VCaP (cell line): ENCODE results near the gene CDH4.

Experiments
- H3K27ac ChIP-seq: fragments of 450-650 bp; 2 replicates; pipeline ENCODE4 v1.5.1; 2017
- TF ChIP-seq, protein P1 (sequence below): fragments of 450-650 bp; conservative IDR thresholded peaks from 2 replicates; pipeline ENCODE4 v1.5.1; 2017; ENCODE audit warnings: mild to moderate bottlenecking, moderate library complexity

Gene CDH4

GRCh38 chr20:61251529-61252393, at the start of gene CDH4:
CDH4 (plus strand) TSS chr20:61252261.
- H3K27ac ChIP-seq = peak within 1 kb of the TSS; percentile 57; the same call in 1 of the 2 replicates
- TF ChIP-seq, protein P1, sequence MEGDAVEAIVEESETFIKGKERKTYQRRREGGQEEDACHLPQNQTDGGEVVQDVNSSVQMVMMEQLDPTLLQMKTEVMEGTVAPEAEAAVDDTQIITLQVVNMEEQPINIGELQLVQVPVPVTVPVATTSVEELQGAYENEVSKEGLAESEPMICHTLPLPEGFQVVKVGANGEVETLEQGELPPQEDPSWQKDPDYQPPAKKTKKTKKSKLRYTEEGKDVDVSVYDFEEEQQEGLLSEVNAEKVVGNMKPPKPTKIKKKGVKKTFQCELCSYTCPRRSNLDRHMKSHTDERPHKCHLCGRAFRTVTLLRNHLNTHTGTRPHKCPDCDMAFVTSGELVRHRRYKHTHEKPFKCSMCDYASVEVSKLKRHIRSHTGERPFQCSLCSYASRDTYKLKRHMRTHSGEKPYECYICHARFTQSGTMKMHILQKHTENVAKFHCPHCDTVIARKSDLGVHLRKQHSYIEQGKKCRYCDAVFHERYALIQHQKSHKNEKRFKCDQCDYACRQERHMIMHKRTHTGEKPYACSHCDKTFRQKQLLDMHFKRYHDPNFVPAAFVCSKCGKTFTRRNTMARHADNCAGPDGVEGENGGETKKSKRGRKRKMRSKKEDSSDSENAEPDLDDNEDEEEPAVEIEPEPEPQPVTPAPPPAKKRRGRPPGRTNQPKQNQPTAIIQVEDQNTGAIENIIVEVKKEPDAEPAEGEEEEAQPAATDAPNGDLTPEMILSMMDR = no peak

GRCh38 chr20:61203320-61203719, 48.7 kb upstream of the CDH4 start:
- H3K27ac ChIP-seq = no peak overlapping the region
- TF ChIP-seq, protein P1 = no peak

DNA sequence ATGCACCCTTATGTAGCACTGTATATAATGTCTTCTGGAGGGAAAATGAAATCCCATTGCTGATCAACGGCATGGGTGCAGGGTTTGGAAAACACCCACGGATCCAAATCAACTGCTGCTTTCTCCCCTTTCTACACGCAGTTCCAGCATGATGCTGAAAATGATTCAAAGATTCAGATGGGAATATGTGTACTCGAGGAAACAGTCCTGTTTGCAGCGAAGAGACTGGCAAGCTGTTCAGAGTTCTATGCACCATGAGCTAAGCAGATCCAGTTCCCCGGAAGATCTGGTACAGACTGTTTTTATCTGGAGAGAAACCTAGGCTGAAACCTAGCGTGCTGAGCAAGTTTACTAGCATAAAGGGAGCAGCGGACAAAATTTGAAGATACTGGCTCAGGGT, 47.9 kb upstream of the CDH4 start:
- TF ChIP-seq, protein P1 = no peak
- H3K27ac ChIP-seq = no peak overlapping the region

DNA sequence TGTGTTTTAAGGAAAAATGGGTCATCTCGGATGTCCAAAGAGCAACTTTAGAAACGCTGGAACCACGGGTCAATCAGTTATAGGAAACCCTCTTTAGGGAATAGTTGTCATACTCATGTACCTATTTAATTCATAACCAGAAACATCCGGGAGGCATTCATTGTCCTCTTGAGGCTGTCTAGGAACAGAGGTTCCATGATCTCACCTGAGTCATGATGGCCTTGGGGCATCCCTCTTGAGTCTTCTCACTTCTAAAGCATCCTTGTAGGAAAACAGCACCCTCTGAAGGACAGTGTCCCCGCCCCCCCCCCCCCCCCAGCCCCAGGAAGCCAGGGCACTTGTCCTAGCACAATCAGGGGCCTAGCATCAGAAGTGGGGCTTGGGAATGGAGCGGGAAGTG, 46.3 kb upstream of the CDH4 start:
- TF ChIP-seq, protein P1 = no peak
- no peak overlapping the region for H3K27ac ChIP-seq

DNA sequence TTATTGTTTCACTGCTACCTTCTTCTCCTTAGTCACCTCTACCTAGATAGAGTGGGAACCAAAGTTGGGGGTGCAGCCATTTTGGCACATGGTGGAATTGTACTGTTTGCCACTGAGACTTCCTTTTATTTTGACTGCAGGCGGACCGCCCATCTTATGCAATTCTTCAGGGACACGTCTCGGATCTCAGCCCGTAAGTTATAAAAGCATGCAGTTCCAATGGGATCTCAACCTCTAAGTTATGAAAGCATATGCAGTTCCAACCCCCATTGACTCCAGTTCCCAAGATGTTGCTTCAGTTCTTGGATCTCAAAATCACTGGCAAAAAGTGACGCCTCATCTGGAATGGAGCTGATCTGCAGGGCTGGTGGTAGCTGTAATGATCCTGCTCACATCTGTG, 41.2 kb upstream of the CDH4 start:
- TF ChIP-seq, protein P1 = no peak
- no peak overlapping the region for H3K27ac ChIP-seq

DNA sequence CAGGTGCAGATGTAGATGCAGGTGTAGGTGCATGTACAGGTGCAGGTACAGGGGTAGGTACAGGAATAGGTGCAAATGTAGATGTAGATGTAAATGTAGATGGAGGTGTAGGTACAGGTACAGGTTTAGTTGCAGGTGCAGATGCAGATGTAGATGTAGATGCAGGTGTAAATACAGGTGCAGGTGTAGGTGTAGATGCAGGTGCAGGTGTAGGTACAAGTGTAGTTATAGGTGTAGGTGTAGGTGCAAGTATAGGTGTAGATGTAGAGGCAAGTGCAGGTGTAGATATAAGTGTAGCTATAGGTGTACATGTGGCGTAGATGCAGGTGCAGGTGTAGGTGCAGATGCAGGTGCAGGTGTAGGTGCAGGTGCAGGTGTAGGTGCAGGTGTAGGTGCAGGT, 34.2 kb upstream of the CDH4 start:
- H3K27ac ChIP-seq = no peak overlapping the region
- TF ChIP-seq, protein P1 = no peak

DNA sequence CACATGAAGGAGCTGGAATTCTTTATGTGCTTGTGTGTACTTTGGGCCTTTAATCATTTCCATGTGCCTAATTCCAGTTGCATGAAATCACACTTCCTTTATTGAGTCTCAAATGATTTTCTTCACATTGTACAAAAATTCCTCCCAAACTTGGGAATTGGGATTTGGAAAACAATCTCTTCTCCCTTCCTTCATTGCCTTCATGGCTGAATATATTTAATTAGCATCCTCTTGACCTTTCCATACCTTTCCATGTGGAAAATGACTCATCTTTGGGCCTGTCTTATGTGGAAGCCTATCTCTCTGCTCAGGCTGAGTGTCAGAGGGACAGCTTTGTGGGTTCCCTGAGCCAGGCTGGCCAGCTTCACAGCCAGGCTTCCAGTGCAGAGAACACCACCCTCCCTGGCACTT, 33.0 kb upstream of the CDH4 start:
- TF ChIP-seq, protein P1 = no peak
- no peak overlapping the region for H3K27ac ChIP-seq
